ENCODE results near the gene RNU5D-1. TPM values are rescaled to one million over a fixed set of nuclear protein-coding genes. Genes with fewer than 3 reads are reported as not detected.

Gene RNU5D-1
- total RNA-seq, 1 experiment from 2014 or later = not detected

- BruUV-seq (replicated peaks) = no TSS peak
- no peak for TF ChIP-seq CTCF (IDR thresholded peaks at IDR 0.05; ENCODE audit: unreplicated experiment)
- Mint-ChIP-seq H3K27ac (ENCODE audit: unreplicated experiment) (no peak overlapping the region), H3K27me3 (ENCODE audit: unreplicated experiment) (peaks cover 28% of the 10 kb centered on the region), H3K4me3 (ENCODE audit: low read depth, unreplicated experiment) (no peak overlapping the region), H3K36me3 (ENCODE audit: insufficient read depth, unreplicated experiment) (peaks cover 5% of the 10 kb centered on the region), H3K4me1 (ENCODE audit: low read depth, unreplicated experiment) (peaks cover 19% of the 10 kb centered on the region), H3K9me3 (ENCODE audit: low read depth, unreplicated experiment) (no peaks in the 10 kb centered on the region)
- no peak for DNase-seq
- CTCF ChIA-PET = interaction anchor here (0.6 to 0.7 kb wide), 2 partner anchors 14 to 43 kb away, joined by 4 to 7 read pairs; no protein-coding TSS in a partner anchor
- intact Hi-C loops (cut with micrococcal nuclease; ENCODE audit: unreplicated experiment) = no loop called here
Observed at GRCh38 chr1:44713321-44713781, 17.6 kb downstream of the RNU5D-1 start.

- Mint-ChIP-seq H3K36me3 (ENCODE audit: insufficient read depth, unreplicated experiment) (no peaks in the 10 kb centered on the region), H3K4me1 (ENCODE audit: low read depth, unreplicated experiment) (peaks cover 13% of the 10 kb centered on the region), H3K27ac (ENCODE audit: unreplicated experiment) (peak overlapping the region; percentile 28), H3K9me3 (ENCODE audit: low read depth, unreplicated experiment) (peaks cover 3% of the 10 kb centered on the region), H3K27me3 (ENCODE audit: unreplicated experiment) (no peaks in the 10 kb centered on the region), H3K4me3 (ENCODE audit: low read depth, unreplicated experiment) (peak overlapping the region; percentile 13)
- CTCF ChIA-PET = interaction anchor here (0.8 kb wide), 1 partner anchor 55 kb away, joined by 3 read pairs; no protein-coding TSS in a partner anchor
- peak; percentile 45 for DNase-seq
- peak; percentile 24 for TF ChIP-seq CTCF (IDR thresholded peaks at IDR 0.05; ENCODE audit: unreplicated experiment)
- intact Hi-C loops (cut with micrococcal nuclease; ENCODE audit: unreplicated experiment) = no loop called here
- no TSS peak for BruUV-seq (replicated peaks)
Observed at GRCh38 chr1:44707959-44708831, 22.8 kb downstream of the RNU5D-1 start.

GRCh38 chr1:44707112-44707881, 23.7 kb downstream of the RNU5D-1 start:
- Mint-ChIP-seq H3K4me3 (ENCODE audit: low read depth, unreplicated experiment) (no peak overlapping the region), H3K9me3 (ENCODE audit: low read depth, unreplicated experiment) (peaks cover 3% of the 10 kb centered on the region), H3K27me3 (ENCODE audit: unreplicated experiment) (no peaks in the 10 kb centered on the region), H3K36me3 (ENCODE audit: insufficient read depth, unreplicated experiment) (no peaks in the 10 kb centered on the region), H3K27ac (ENCODE audit: unreplicated experiment) (peak overlapping the region; percentile 28), H3K4me1 (ENCODE audit: low read depth, unreplicated experiment) (peaks cover 20% of the 10 kb centered on the region)
- DNase-seq = no peak
- intact Hi-C loops (cut with micrococcal nuclease; ENCODE audit: unreplicated experiment) = no loop called here
- TF ChIP-seq CTCF (IDR thresholded peaks at IDR 0.05; ENCODE audit: unreplicated experiment) = no peak
- BruUV-seq (replicated peaks) = no TSS peak
- CTCF ChIA-PET = interaction anchor here (0.6 to 1.4 kb wide), 3 partner anchors 20 to 844 kb away, joined by 3 to 11 read pairs (median 4); partner anchors contain the start of genes ARMH1 and TMEM53

GRCh38 chr1:44705938-44706337, 25.0 kb downstream of the RNU5D-1 start:
- TF ChIP-seq CTCF (IDR thresholded peaks at IDR 0.05; ENCODE audit: unreplicated experiment) = no peak
- Mint-ChIP-seq H3K4me1 (ENCODE audit: low read depth, unreplicated experiment) (peaks cover 20% of the 10 kb centered on the region), H3K27ac (ENCODE audit: unreplicated experiment) (no peak overlapping the region), H3K27me3 (ENCODE audit: unreplicated experiment) (no peaks in the 10 kb centered on the region), H3K36me3 (ENCODE audit: insufficient read depth, unreplicated experiment) (no peaks in the 10 kb centered on the region), H3K4me3 (ENCODE audit: low read depth, unreplicated experiment) (no peak overlapping the region), H3K9me3 (ENCODE audit: low read depth, unreplicated experiment) (peaks cover 3% of the 10 kb centered on the region)
- intact Hi-C loops (cut with micrococcal nuclease; ENCODE audit: unreplicated experiment) = no loop called here
- DNase-seq = no peak
- BruUV-seq (replicated peaks) = no TSS peak
- CTCF ChIA-PET = interaction anchor here (1.4 kb wide), 1 partner anchor 32 kb away, joined by 4 read pairs; the partner anchor contains the start of genes ARMH1 and TMEM53
